Activated T-helper 9 cell treated with anti-CD3 and anti-CD28 coated beads, Interleukin-2, amount 50 U/mL, for 16 hours (primary cell): ENCODE data around the gene STAT2.
A peak's percentile ranks its signal among the peaks of the same experiment; 100 is the strongest.
"Not testable (repeated sequence)": the region's sequence is repeated elsewhere in the genome, so short reads cannot be mapped to it uniquely, and the experiment has no call there.

Experiments used
- DNase-seq: peaks from one replicate; pipeline ENCODE4 v3.0.0-alpha.2; 2020; ENCODE audit warnings: low read depth

STAT2 gene

GRCh38 chr12:56330936-56331490, 28.9 kb downstream of the STAT2 start:
- DNase-seq, result no peak

- DNase-seq, result no peak
Observed at GRCh38 chr12:56326533-56326932, 33.4 kb downstream of the STAT2 start.

DNA sequence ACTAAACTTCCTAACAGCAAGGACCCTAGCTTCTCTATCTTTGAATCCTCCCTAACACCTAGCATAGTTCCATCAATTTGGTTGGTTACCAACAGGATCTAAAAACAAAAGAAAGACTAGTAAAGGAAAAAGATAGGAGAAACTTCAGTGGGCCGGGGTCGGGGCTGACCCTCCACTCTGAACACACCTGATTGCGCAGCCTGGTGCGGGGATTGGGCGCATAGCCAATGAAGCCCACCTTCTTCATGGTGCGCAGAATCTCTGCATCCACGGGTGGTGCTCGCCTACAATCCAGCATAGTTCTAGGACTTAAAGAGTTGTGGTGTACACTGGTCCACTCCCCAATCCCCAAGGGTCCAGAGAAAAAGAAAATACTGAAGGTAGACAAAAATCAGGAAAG, 33.8 kb downstream of the STAT2 start:
- DNase-seq, result no peak

GRCh38 chr12:56324206-56324605, 35.7 kb downstream of the STAT2 start:
- no peak for DNase-seq

GRCh38 chr12:56321610-56322009, 38.3 kb downstream of the STAT2 start:
- DNase-seq, result not testable (repeated sequence)

GRCh38 chr12:56321027-56321426, 38.9 kb downstream of the STAT2 start:
- no peak for DNase-seq

DNA sequence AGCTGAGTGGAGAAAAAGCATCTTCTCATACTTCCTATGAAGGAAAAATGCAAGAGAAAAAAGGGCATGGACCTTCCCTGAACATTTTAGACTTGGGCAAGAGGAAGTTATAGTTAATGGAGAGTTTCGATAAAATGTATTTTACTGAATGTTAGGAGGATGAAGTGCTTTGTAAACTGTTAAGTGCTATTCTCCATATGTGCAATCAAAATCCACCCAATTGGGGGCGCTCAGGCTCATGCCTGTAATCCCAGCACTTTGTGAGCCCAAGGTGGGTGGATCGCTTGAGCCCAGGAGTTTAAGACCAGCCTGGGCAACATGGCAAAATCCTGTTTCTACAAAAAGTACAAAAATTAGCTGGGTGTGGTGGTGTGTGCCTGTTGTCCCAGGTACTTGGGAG, 42.2 kb downstream of the STAT2 start:
- no peak for DNase-seq

- DNase-seq, result peak; percentile 85
Observed at GRCh38 chr12:56315622-56316473, 44.1 kb downstream of the STAT2 start, which contains the start of gene CNPY2. TSS of gene CNPY2 (minus strand) at chr12:56315988. CDS start at chr12:56315217, 771 bp downstream.

DNA sequence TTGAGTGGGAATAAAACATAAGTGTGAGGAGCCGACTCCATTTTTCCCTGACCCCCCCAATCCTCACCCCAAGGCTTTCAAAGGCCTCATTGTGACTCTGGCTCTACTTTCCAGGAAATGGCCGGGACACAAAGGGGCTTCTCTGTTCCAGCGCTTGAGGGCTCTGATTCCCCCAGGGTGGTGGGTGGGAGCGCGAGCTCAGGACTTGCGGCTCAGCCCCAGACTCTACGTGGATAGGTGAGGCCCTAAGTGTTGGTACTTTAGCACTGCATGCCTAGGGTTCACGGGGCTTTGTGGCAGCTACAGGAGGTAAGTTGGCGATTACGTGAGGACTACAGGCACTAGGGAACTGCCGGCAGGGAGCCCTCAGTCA, 44.7 kb downstream of the STAT2 start:
- DNase-seq, result no peak

DNA sequence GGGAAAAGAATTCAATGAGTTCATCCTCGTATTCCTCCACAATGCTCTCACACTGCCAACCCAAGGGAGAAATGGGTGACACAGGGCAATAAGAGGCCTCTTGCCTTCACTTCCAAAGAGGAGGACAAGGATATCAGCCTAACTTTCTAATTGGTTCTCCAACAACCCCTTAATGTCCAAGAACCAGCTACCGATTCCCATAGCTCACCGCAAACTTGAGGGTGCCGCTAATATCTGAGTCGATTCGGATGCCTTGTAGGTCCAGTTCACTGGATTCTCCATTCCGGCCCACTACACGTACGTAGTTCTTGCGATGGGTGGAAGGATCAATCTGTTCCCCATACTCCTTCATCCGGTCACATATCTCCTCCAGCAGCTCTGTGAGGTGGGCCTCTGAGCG, 48.9 kb downstream of the STAT2 start:
- no peak for DNase-seq

GRCh38 chr12:56308714-56309113, 51.2 kb downstream of the STAT2 start:
- DNase-seq, result no peak

GRCh38 chr12:56307221-56307965, 52.5 kb downstream of the STAT2 start:
- no peak for DNase-seq

- DNase-seq, result no peak
Observed at GRCh38 chr12:56304872-56305590, 54.9 kb downstream of the STAT2 start.

- DNase-seq, result no peak
Observed at GRCh38 chr12:56304276-56304675, 55.6 kb downstream of the STAT2 start.

DNA sequence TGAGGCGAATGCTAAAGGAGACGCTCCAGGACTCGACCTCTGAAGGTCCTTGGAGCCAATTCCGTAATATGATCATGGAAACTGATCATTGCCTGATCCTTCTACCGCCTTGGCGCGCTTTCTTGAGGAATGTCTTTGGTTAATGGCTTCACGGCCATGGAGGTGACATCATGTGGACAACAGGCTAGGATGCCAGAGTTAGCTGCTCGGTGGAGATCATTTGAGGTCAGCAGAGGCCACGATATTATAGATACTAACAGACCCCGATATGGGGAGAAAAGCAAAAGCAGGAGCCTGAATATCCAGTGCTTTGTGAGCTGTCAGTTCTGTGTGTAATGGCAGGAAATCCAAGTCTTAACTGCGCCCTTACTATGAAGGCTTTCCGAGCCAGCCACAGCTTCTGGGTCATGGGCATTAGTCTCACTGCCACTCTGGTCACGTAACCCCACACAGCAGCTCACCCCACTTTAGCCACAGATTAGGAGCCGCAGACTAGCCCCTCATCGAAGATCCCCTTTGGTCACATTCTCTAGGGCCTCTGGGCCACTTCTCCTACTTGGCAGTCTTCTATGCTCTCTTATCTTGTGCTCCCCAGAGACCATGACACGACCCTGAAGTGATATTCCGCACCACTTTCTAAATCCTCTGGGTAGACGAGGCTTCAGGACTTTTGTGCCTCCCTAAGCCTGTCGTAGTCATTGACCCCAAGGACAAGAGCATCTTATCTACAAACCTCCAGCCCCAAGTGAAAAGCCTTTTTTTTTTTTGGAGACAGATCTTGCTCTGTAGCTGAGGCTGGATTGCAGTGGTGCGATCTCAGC, 59.1 kb downstream of the STAT2 start:
- DNase-seq, result no peak

GRCh38 chr12:56299853-56300643, 59.9 kb downstream of the STAT2 start, which contains the start of gene CS:
TSS of gene CS (minus strand) at chr12:56300330. CDS start at chr12:56300201, 129 bp downstream.
- DNase-seq, result peak; percentile 99

- no peak for DNase-seq
Observed at GRCh38 chr12:56299308-56299852, 60.5 kb downstream of the STAT2 start.

- no peak for DNase-seq
Observed at GRCh38 chr12:56298828-56299227, 61.1 kb downstream of the STAT2 start.

DNA sequence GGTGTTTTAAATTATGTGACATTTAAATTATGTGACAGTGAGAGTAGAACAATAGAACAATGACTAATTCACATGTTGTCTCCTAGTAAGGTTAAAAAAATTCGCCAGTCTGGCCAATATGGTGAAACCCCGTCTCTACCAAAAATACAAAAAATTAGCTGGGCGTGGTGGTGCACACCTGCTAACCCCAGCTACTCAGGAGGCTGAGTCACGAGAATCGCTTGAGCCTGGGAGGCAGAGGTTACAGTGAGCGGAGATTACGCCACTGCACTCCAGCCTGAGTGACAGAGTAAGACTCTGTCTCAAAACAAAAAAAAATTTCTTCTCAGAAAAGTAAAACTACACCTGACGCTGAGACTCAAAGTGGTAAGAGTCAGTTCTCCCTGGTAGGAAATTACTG, 62.5 kb downstream of the STAT2 start:
- DNase-seq, result no peak

GRCh38 chr12:56296295-56296694, 63.6 kb downstream of the STAT2 start:
- no peak for DNase-seq
